Measurements from ENCODE around the gene PRR33. TPM values are rescaled to one million over a fixed set of nuclear protein-coding genes. Genes with fewer than 3 reads are reported as not detected.

Gene PRR33
- total and polyA plus RNA-seq, 9 donors = 0.90 to 7.0 (median 3.5) TPM

DNA sequence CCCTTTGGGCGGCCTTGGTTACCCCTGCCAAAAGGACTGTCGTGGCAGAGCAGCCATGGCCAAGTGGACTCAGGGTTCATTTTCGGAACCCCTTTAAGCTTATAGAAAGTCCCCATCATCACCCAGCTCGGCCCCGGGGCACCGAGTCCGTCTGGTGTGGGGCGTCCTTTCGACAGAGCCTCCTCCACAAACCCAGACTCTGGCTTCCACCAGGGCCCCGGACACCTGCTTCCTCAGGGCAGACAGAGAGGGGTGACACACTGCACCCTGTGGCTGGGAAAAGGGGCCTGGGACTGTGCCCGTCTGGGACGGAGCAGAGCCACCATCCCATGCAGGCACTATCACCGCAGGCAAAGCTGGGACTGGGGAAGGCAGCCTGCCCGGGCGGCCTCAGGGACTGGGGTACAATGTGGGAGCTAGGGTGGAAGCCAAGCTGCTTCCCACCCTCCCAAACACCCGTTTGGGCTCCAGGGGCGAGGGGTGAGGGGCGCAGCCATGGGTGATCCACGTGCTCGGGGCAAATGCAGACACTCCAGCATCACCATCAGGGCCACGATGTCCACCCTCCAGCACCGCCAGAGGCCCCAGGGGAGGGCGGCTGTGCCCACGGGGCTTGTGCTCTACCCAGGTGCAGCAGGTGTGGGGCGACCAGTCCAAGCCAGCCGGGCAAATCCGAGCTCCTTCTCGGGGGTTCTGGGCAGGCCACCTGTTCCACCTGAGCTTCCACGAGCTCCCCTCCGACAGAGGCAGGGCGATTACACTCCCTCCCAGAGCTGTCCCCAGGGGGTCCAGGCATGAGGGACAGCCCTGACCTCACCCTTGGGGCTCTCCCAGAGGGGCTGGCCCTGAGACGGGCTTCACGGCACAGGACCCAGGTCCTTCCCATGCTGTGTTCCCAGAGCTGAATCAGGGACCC lies 43.7 kb upstream of the PRR33 start:
- Histone ChIP-seq H3K27ac (ENCODE audit: low read length) (peak overlapping the region; percentile 59), H3K9me3 (replicated peaks; ENCODE audit: control insufficient read depth, low read depth, low read length) (no peaks in the 10 kb centered on the region), H3K36me3 (ENCODE audit: control insufficient read depth, insufficient read depth, low read length) (peaks cover 66% of the 10 kb centered on the region), H3K4me1 (ENCODE audit: control insufficient read depth, insufficient read depth, low read length) (peaks cover 70% of the 10 kb centered on the region), H3K4me3 (ENCODE audit: low read length) (no peak overlapping the region), H3K27me3 (ENCODE audit: control insufficient read depth, insufficient read depth, low read length) (no peaks in the 10 kb centered on the region)
- 79% methylated on average over 25 of the region's 33 CpGs for WGBS (ENCODE audit: insufficient coverage)
- DNase-seq = no peak

GRCh38 chr11:1934335-1935155 lies 42.9 kb upstream of the PRR33 start:
- Histone ChIP-seq H3K9me3 (replicated peaks; ENCODE audit: control insufficient read depth, low read depth, low read length) (no peaks in the 10 kb centered on the region), H3K4me1 (ENCODE audit: control insufficient read depth, insufficient read depth, low read length) (peaks cover 78% of the 10 kb centered on the region), H3K4me3 (ENCODE audit: low read length) (no peak overlapping the region), H3K27ac (ENCODE audit: low read length) (peak overlapping the region; percentile 47), H3K36me3 (ENCODE audit: control insufficient read depth, insufficient read depth, low read length) (peaks cover 73% of the 10 kb centered on the region), H3K27me3 (ENCODE audit: control insufficient read depth, insufficient read depth, low read length) (no peaks in the 10 kb centered on the region)
- no peak for DNase-seq
- 74% methylated on average over 21 of the region's 24 CpGs for WGBS (ENCODE audit: insufficient coverage)

DNA sequence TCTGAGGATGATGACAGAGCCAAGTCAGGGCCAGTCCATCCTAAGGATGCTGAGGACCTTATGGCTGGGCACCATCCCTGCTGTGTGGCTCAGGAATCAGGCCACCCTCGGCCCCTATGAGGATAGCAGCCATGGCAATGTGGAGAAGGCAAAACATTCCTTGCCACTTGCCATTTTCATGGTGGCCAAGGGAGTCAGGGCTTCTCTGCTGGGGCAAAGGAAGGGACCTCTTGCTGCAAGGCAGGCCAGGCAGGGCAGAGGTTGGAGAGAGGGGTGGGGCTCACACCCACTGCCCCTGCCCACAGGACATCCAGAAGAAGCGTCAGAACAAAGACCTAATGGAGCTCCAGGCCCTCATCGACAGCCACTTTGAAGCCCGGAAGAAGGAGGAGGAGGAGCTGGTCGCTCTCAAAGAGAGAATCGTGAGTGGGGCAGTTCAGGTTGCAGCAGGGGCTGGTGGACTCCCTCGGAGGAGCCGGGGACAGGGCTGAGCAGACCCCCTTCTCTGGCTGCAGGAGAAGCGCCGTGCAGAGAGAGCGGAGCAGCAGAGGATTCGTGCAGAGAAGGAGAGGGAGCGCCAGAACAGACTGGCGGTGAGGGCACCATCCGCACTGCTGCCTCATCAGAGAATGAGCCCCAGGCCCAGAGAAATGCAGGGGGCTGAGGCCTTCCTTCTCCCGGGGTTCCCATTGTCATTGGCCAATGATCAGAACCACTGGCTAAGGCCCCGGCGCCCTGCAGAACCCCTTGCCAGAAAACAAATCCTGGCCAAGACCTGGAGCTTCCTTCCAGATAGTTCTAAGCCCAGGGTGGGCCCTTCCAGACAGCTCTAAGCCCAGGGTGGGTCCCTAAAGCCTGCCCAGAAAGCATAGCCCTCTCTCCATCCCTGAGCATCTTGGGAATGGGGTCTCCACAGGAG lies 42.0 kb upstream of the PRR33 start:
- no peak for DNase-seq
- Histone ChIP-seq H3K4me1 (ENCODE audit: control insufficient read depth, insufficient read depth, low read length) (peaks cover 82% of the 10 kb centered on the region), H3K27ac (ENCODE audit: low read length) (peak overlapping the region; percentile 35)

GRCh38 chr11:1932681-1933080 lies 41.0 kb upstream of the PRR33 start:
- no peaks in the 10 kb centered on the region for H3K27me3 ChIP-seq (ENCODE audit: control insufficient read depth, insufficient read depth, low read length)
- 100% methylated on average over 3 of the region's 4 CpGs for WGBS (ENCODE audit: insufficient coverage)
- peaks cover 82% of the 10 kb centered on the region for H3K36me3 ChIP-seq (ENCODE audit: control insufficient read depth, insufficient read depth, low read length)
- no peak overlapping the region for H3K4me3 ChIP-seq (ENCODE audit: low read length)
- peaks cover 82% of the 10 kb centered on the region for H3K4me1 ChIP-seq (ENCODE audit: control insufficient read depth, insufficient read depth, low read length)
- no peaks in the 10 kb centered on the region for H3K9me3 ChIP-seq (replicated peaks; ENCODE audit: control insufficient read depth, low read depth, low read length)
- DNase-seq = no peak
- H3K27ac ChIP-seq (ENCODE audit: low read length) = peak overlapping the region; percentile 99

More for the DNA sequence above, 42.0 kb upstream of the PRR33 start:
- Histone ChIP-seq H3K9me3 (replicated peaks; ENCODE audit: control insufficient read depth, low read depth, low read length) (no peaks in the 10 kb centered on the region), H3K36me3 (ENCODE audit: control insufficient read depth, insufficient read depth, low read length) (peaks cover 80% of the 10 kb centered on the region), H3K4me3 (ENCODE audit: low read length) (no peak overlapping the region), H3K27me3 (ENCODE audit: control insufficient read depth, insufficient read depth, low read length) (no peaks in the 10 kb centered on the region)
- WGBS (ENCODE audit: insufficient coverage) = 76% methylated on average over 16 of the region's 18 CpGs

GRCh38 chr11:1932105-1932480 lies 40.4 kb upstream of the PRR33 start:
- Histone ChIP-seq H3K27ac (ENCODE audit: low read length) (peak overlapping the region; percentile 99), H3K9me3 (replicated peaks; ENCODE audit: control insufficient read depth, low read depth, low read length) (no peaks in the 10 kb centered on the region), H3K4me1 (ENCODE audit: control insufficient read depth, insufficient read depth, low read length) (peaks cover 82% of the 10 kb centered on the region), H3K36me3 (ENCODE audit: control insufficient read depth, insufficient read depth, low read length) (peaks cover 82% of the 10 kb centered on the region), H3K27me3 (ENCODE audit: control insufficient read depth, insufficient read depth, low read length) (no peaks in the 10 kb centered on the region), H3K4me3 (ENCODE audit: low read length) (no peak overlapping the region)
- no peak for DNase-seq
- WGBS (ENCODE audit: insufficient coverage) = 54% methylated on average over 6 of the region's 11 CpGs

GRCh38 chr11:1931341-1932104 lies 39.8 kb upstream of the PRR33 start:
- H3K36me3 ChIP-seq (ENCODE audit: control insufficient read depth, insufficient read depth, low read length) = peaks cover 80% of the 10 kb centered on the region
- no peaks in the 10 kb centered on the region for H3K9me3 ChIP-seq (replicated peaks; ENCODE audit: control insufficient read depth, low read depth, low read length)
- peaks cover 86% of the 10 kb centered on the region for H3K4me1 ChIP-seq (ENCODE audit: control insufficient read depth, insufficient read depth, low read length)
- peak overlapping the region; percentile 99 for H3K27ac ChIP-seq (ENCODE audit: low read length)
- no peaks in the 10 kb centered on the region for H3K27me3 ChIP-seq (ENCODE audit: control insufficient read depth, insufficient read depth, low read length)
- no peak overlapping the region for H3K4me3 ChIP-seq (ENCODE audit: low read length)
- 2% methylated on average over 6 of the region's 18 CpGs for WGBS (ENCODE audit: insufficient coverage)
- DNase-seq = peak; percentile 94

DNA sequence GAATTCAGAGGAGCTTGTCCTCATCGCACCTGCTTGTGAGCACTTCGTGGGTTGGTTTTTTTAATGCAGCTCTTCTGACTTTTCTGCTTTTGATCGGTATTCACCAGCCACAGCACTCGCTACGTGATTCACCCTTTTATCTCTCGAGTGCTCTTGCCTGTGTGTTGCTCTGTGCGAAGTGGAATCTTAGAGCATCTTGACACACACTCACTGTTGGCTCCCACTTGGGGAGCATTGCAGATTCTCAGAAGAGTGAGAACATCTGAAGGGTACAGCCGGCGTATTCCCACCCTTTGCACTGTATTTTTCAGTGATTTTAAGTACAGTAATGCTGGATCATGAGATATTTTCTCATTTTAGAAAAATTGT lies 38.8 kb upstream of the PRR33 start:
- peak overlapping the region; percentile 99 for H3K27ac ChIP-seq (ENCODE audit: low read length)
- peaks cover 89% of the 10 kb centered on the region for H3K4me1 ChIP-seq (ENCODE audit: control insufficient read depth, insufficient read depth, low read length)
- H3K36me3 ChIP-seq (ENCODE audit: control insufficient read depth, insufficient read depth, low read length) = peaks cover 80% of the 10 kb centered on the region
- H3K27me3 ChIP-seq (ENCODE audit: control insufficient read depth, insufficient read depth, low read length) = no peaks in the 10 kb centered on the region
- H3K4me3 ChIP-seq (ENCODE audit: low read length) = no peak overlapping the region
- H3K9me3 ChIP-seq (replicated peaks; ENCODE audit: control insufficient read depth, low read depth, low read length) = no peaks in the 10 kb centered on the region
- WGBS (ENCODE audit: insufficient coverage) = no CpG with 5 or more reads among the region's 9 CpGs
- DNase-seq = peak; percentile 68

- no peak for DNase-seq
- Histone ChIP-seq H3K36me3 (ENCODE audit: control insufficient read depth, insufficient read depth, low read length) (peaks cover 75% of the 10 kb centered on the region), H3K4me1 (ENCODE audit: control insufficient read depth, insufficient read depth, low read length) (peaks cover 89% of the 10 kb centered on the region), H3K9me3 (replicated peaks; ENCODE audit: control insufficient read depth, low read depth, low read length) (no peaks in the 10 kb centered on the region), H3K27me3 (ENCODE audit: control insufficient read depth, insufficient read depth, low read length) (no peaks in the 10 kb centered on the region), H3K4me3 (ENCODE audit: low read length) (no peak overlapping the region), H3K27ac (ENCODE audit: low read length) (peak overlapping the region; percentile 99)
- 75% methylated on average over 11 of the region's 25 CpGs for WGBS (ENCODE audit: insufficient coverage)
Observed at GRCh38 chr11:1929621-1930461, 38.1 kb upstream of the PRR33 start.
